Epithelial cell of esophagus (primary cell): ENCODE data around the gene JAM3.

Experiments
- DNase-seq: peaks from one replicate; pipeline ENCODE4 v3.0.0; 2010; ENCODE audit warnings: low read depth
- H3K4me3 ChIP-seq: 2 replicates; pipeline ENCODE4 v1.5.1; 2011; ENCODE audit warnings: mild to moderate bottlenecking, low read length, control low read depth
- CTCF ChIP-seq: IDR thresholded peaks from 2 replicates; pipeline ENCODE4 v1.5.1; 2011; ENCODE audit warnings: low read depth, mild to moderate bottlenecking, low read length, control low read depth, inconsistent platforms; ENCODE audit not compliant: insufficient read depth; ENCODE audit errors: missing control alignments

JAM3 gene

GRCh38 chr11:134033276-134033675, 35.6 kb upstream of the JAM3 start:
- H3K4me3 ChIP-seq, result no peak overlapping the region
- no peak for DNase-seq
- no peak for TF ChIP-seq CTCF

GRCh38 chr11:134033696-134034491, 35.0 kb upstream of the JAM3 start:
- TF ChIP-seq CTCF, result no peak
- peak; percentile 75 for DNase-seq
- H3K4me3 ChIP-seq, result no peak overlapping the region

- peak; percentile 83 for DNase-seq
- TF ChIP-seq CTCF, result no peak
- no peak overlapping the region for H3K4me3 ChIP-seq
Observed at GRCh38 chr11:134034496-134035381, 34.1 kb upstream of the JAM3 start.

GRCh38 chr11:134036492-134037045, 32.3 kb upstream of the JAM3 start:
- DNase-seq, result no peak
- H3K4me3 ChIP-seq, result peak overlapping the region; percentile 45
- no peak for TF ChIP-seq CTCF

- TF ChIP-seq CTCF, result no peak
- peak; percentile 50 for DNase-seq
- H3K4me3 ChIP-seq, result peak overlapping the region; percentile 45
Observed at GRCh38 chr11:134037046-134037908, 31.6 kb upstream of the JAM3 start.

GRCh38 chr11:134038897-134039470, 29.9 kb upstream of the JAM3 start:
- DNase-seq, result no peak
- H3K4me3 ChIP-seq, result no peak overlapping the region
- no peak for TF ChIP-seq CTCF
